Lung (tissue), 13 donors: Measurements from ENCODE around the gene CORO2A. TPM values are rescaled to one million over a fixed set of nuclear protein-coding genes. Genes with fewer than 3 reads are reported as not detected.

ENCODE experiments used
- ATAC-seq: fragments of 200-7000 bp; cut with Tn5 transposase; one replicate; pipeline ENCODE4 v1.9.1; 2020; ENCODE audit warnings: moderate number of reproducible peaks; ENCODE audit not compliant: insufficient read depth, low FRiP score
- DNase-seq, 3 donors: peaks; one replicate each; pipeline ENCODE4 v3.0.0-alpha.2; 2013 to 2017
- H3K27ac ChIP-seq, 2 donors: one replicate each; pipeline ENCODE4 v1.5.1; 2013; ENCODE audit warnings: mild to moderate bottlenecking in 2 of 2, moderate library complexity in 2 of 2, control low read depth in 1 of 2, inconsistent platforms in 1 of 2, low read depth in 1 of 2, low read length in 1 of 2
- H3K27me3 ChIP-seq, 3 donors: one replicate each; pipeline ENCODE4 v1.5.1; 2013; ENCODE audit warnings: low read length in 2 of 3; ENCODE audit not compliant: control insufficient read depth in 3 of 3, insufficient read depth in 3 of 3
- H3K36me3 ChIP-seq, 4 donors: one replicate each; pipeline ENCODE4 v1.5.1; 2013; ENCODE audit warnings: low read length in 4 of 4, mild to moderate bottlenecking in 1 of 4, moderate library complexity in 1 of 4; ENCODE audit not compliant: control insufficient read depth in 4 of 4, insufficient read depth in 4 of 4
- H3K4me1 ChIP-seq, 5 donors: one replicate each; pipeline ENCODE4 v1.5.1; 2013; ENCODE audit warnings: low read length in 5 of 5, mild to moderate bottlenecking in 2 of 5, moderate library complexity in 1 of 5; ENCODE audit not compliant: control insufficient read depth in 5 of 5, insufficient read depth in 5 of 5
- H3K4me3 ChIP-seq: one replicate; pipeline ENCODE4 v1.5.1; 2013; ENCODE audit warnings: mild to moderate bottlenecking, control low read depth, moderate library complexity
- H3K9ac ChIP-seq, 2 donors: one replicate each; pipeline ENCODE4 v1.5.1; 2013; ENCODE audit warnings: low read length in 2 of 2, control low read depth in 1 of 2; ENCODE audit not compliant: insufficient read depth in 1 of 2
- H3K9me3 ChIP-seq, 4 donors: one replicate each; pipeline ENCODE4 v1.5.1; 2013; ENCODE audit warnings: low read length in 3 of 4, mild to moderate bottlenecking in 1 of 4, moderate library complexity in 1 of 4; ENCODE audit not compliant: control insufficient read depth in 4 of 4, insufficient read depth in 3 of 4
- WGBS, 2 donors: extraction: QIAGEN DNeasy Blood & Tissue Kit; methylation state at CpG; one replicate each; pipeline ENCODE4 v1.1.7; 2013; 5-methylcytosine and 5-hydroxymethylcytosine counted together
- polyA plus RNA-seq, 2 donors: library from polyadenylated mRNA; stranded (reverse); fragments of 200-250 nt; gene quantifications; one replicate each; pipeline ENCODE4 v1.2.1, GENCODE V29; 2013
- small RNA-seq: library from RNA; depleted of rRNA; stranded (forward); fragments of <200 nt; gene quantifications from one replicate; pipeline ENCODE3, GENCODE V24; 2014; ENCODE audit warnings: low replicate concordance
- total RNA-seq, 2 donors: library from RNA; depleted of rRNA in 1 of 2; stranded (reverse); fragments of >200 nt in 1 of 2; gene quantifications; one replicate each; pipeline ENCODE4 v1.2.1, GENCODE V29; 2014 to 2021
- TF ChIP-seq, protein P1 (sequence below): IDR thresholded peaks from 2 replicates; pipeline ENCODE4 v1.5.1; 2012; ENCODE audit warnings: mild to moderate bottlenecking; ENCODE audit errors: control extremely low read depth, extremely low read depth
- donor health status: control.
- donor health status: control.
- donor health status: Bipolar disorder and iron deficiency.
- donor health status: healthy.
- donor health status: DM: yes; HTN: yes; CAD: no.

The CORO2A gene
- total and polyA plus RNA-seq, 4 donors = 6.8 to 22.3 (median 14.7) TPM

DNA sequence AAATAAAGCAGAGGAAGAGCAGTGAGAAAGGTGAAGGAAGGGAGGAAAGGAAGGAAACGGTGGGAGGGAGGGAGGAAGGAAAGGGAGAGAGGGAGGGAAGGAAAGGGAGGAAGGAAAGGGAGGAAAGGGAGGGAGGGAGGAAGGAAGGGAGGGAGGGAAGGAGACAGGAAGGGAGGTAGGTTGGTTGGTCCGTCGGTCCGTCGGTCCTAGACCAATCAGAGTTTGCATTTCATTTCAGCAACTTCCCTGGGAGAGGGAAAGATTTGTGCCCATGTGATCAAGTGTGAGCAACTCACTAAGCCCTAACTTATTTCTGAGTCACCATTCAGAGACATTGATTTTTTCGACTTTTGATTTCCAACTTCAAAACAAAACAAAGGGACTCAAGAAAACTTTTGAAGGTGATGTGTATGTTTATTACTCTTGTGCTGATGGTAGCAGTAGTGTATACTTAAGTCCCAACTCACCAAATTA lies 117.1 kb downstream of the CORO2A start:
- TF ChIP-seq, protein P1, sequence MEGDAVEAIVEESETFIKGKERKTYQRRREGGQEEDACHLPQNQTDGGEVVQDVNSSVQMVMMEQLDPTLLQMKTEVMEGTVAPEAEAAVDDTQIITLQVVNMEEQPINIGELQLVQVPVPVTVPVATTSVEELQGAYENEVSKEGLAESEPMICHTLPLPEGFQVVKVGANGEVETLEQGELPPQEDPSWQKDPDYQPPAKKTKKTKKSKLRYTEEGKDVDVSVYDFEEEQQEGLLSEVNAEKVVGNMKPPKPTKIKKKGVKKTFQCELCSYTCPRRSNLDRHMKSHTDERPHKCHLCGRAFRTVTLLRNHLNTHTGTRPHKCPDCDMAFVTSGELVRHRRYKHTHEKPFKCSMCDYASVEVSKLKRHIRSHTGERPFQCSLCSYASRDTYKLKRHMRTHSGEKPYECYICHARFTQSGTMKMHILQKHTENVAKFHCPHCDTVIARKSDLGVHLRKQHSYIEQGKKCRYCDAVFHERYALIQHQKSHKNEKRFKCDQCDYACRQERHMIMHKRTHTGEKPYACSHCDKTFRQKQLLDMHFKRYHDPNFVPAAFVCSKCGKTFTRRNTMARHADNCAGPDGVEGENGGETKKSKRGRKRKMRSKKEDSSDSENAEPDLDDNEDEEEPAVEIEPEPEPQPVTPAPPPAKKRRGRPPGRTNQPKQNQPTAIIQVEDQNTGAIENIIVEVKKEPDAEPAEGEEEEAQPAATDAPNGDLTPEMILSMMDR = no peak
- WGBS, 2 donors = 21 to 37% methylated on average over 6 of the region's 6 CpGs
- Histone ChIP-seq H3K4me3 (no peak overlapping the region), H3K9ac (no peak overlapping the region), H3K4me1 (peaks cover 0 to 3% (median 2%) of the 10 kb centered on the region in 5 donors), H3K27me3 (no peaks in the 10 kb centered on the region), H3K9me3 (no peaks in the 10 kb centered on the region), H3K27ac (no peak overlapping the region), H3K36me3 (peaks cover 3 to 13% (median 10%) of the 10 kb centered on the region in 4 donors)
- DNase-seq = no peak
- peak; percentile 23 for ATAC-seq

DNA sequence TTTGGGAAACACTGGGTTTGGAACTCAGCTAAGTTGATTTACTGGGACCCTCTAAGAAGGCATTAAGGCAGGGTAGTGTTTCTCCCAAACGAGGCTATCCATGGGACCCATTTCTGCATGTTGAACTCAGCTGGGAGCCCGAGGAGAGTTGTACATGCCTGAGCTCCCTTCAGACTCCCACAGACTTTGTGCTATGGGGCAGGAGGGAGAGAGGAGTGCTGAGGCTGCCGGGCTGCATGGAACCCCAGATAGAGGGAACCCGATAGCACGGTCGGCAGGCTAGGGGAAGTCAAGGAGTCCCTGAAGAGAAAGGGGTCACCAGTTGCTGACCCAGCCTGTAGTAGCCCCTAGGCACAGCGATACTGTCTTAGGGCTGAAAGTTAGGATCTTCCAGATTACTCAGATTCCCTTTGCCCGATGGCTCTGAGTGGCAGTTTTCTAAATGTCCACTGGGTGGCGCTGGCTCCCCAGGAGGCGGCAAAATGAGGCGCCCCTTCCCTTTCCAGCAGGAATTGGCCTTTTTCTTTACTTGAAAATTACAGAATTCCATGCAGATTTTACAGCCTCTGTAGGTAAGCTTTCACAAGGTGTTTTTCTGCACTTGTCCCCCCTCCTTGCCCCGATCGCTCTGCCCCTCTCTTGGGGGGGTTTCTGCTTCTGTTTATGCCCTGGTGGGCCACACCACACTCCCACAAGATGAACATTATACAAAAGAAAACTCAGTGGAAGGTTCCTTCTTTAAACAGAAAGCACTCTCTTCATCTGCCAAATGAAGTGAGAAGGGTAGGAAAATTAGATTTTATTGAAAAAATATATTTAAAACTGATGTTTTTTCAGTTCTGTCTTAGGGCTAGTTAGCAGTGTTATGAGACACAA lies 118.1 kb downstream of the CORO2A start:
- no peaks in the 10 kb centered on the region for H3K9me3 ChIP-seq
- peaks cover 0 to 3% (median 2%) of the 10 kb centered on the region in 5 donors for H3K4me1 ChIP-seq
- 36 to 39% methylated on average over 13 of the region's 13 CpGs for WGBS, 2 donors
- DNase-seq = peak; percentile 61 to 72 (median 64)
- TF ChIP-seq, protein P1 = peak; percentile 93
- peaks cover 3 to 13% (median 8%) of the 10 kb centered on the region in 4 donors for H3K36me3 ChIP-seq
- ATAC-seq = peak; percentile 55
- peak overlapping the region in 1 of 2 donors; percentile 19 for H3K9ac ChIP-seq
- H3K27ac ChIP-seq = peak overlapping the region in 1 of 2 donors; percentile 60
- H3K27me3 ChIP-seq = no peaks in the 10 kb centered on the region
- no peak overlapping the region for H3K4me3 ChIP-seq

DNA sequence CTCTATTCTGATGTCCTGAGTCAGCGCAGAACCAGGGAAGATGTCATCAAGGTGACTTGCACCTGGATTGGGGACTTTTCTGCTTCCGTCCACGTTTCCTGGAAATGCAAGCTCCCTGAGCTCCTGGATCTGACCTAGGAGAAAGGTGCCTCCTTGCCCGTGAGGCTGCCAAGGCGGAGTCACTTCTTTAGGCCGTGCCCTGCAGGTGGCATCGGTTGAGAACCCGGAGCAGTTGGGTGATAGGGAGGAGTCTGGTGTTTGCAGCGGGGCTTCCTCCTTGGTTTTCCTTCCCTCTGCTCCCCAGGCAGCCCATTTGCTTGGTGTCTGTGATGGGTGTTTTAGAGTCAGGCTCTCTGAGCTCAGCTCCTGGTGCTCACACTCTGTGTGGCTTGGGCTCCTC lies 120.7 kb downstream of the CORO2A start:
- ATAC-seq (no peak), DNase-seq (no peak)
- TF ChIP-seq, protein P1 = no peak
- H3K9ac ChIP-seq = no peak overlapping the region
- 61 to 82% methylated on average over 9 of the region's 9 CpGs for whole genome bisulfite sequencing, 2 donors
- H3K27ac ChIP-seq = peak overlapping the region in 1 of 2 donors; percentile 23
- peaks cover 0 to 5% (median 2%) of the 10 kb centered on the region in 4 donors for H3K36me3 ChIP-seq
- H3K27me3 ChIP-seq = no peaks in the 10 kb centered on the region
- no peak overlapping the region for H3K4me3 ChIP-seq
- peaks cover 0 to 3% (median 2%) of the 10 kb centered on the region in 5 donors for H3K4me1 ChIP-seq
- H3K9me3 ChIP-seq = no peaks in the 10 kb centered on the region

Small RNA genes within 50 kb of the gene (small RNA-seq; reads per million reads assigned to genes)
- gene MIR6854 (0.08 reads per million), gene RF00017 (not detected)

Other genes with a start within 250 kb of the CORO2A start
- gene ANP32B, start 209.3 kb downstream of the CORO2A start, total RNA-seq = 100 to 1,000 TPM in 1 of 2 donors, 10 to 100 TPM in 1; 45.4 to 100 TPM
- 100 to 1,000 TPM; 105 to 152 TPM for gene ANP32B, start 209.3 kb downstream of the CORO2A start, polyA plus RNA-seq
- 10 to 100 TPM; 50.6 to 70.3 TPM for gene NANS, start 135.9 kb downstream of the CORO2A start, total RNA-seq
- gene NANS, start 135.9 kb downstream of the CORO2A start, polyA plus RNA-seq = 100 to 1,000 TPM in 1 of 2 donors, 10 to 100 TPM in 1; 78.5 to 109 TPM
- 10 to 100 TPM in 1 of 2 donors, 1 to 10 TPM in 1; 5.0 to 42.7 TPM for gene TRIM14, start 73.4 kb downstream of the CORO2A start, total RNA-seq
- 10 to 100 TPM in 1 of 2 donors, 1 to 10 TPM in 1; 6.5 to 17.7 TPM for gene TRIM14, start 73.4 kb downstream of the CORO2A start, polyA plus RNA-seq
- 10 to 100 TPM; 47.1 to 73.0 TPM for gene TBC1D2, start 63.0 kb upstream of the CORO2A start, total RNA-seq
- gene TBC1D2, start 63.0 kb upstream of the CORO2A start, polyA plus RNA-seq = 10 to 100 TPM; 31.3 to 65.1 TPM